ENCODE results near the gene VKORC1L1.
"Not testable (repeated sequence)": the region's sequence is repeated elsewhere in the genome, so short reads cannot be mapped to it uniquely, and the experiment has no call there.

Gene VKORC1L1

DNA sequence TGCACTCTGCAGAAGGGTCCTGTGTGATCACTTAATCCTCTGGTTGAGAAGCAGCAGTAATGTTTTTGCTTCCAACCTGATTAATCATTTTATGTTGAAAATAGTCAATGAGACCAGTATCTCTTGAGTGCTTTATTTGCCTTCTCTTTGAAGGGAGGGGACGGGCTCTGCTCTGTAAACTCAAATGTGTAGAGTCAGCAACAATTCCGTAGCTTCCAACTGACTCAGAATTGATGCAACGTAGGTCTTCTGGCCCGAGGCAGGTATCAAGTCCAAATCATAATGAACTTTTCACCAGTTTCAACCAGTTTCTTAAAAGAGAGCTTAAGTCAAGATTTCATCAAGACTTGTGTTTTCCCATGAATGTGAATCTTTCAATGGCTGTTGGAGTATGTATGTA lies 82.8 kb downstream of the VKORC1L1 start:
- Histone ChIP-seq H3K4me2 (ENCODE audit: low read length) (no peak overlapping the region), H3K9me3 (ENCODE audit: insufficient read depth, low read length) (no peaks in the 10 kb centered on the region)
- no peak for TF ChIP-seq EZH2phosphoT487 (IDR thresholded peaks at IDR 0.05; ENCODE audit: low read depth)
- TF ChIP-seq, protein P1, sequence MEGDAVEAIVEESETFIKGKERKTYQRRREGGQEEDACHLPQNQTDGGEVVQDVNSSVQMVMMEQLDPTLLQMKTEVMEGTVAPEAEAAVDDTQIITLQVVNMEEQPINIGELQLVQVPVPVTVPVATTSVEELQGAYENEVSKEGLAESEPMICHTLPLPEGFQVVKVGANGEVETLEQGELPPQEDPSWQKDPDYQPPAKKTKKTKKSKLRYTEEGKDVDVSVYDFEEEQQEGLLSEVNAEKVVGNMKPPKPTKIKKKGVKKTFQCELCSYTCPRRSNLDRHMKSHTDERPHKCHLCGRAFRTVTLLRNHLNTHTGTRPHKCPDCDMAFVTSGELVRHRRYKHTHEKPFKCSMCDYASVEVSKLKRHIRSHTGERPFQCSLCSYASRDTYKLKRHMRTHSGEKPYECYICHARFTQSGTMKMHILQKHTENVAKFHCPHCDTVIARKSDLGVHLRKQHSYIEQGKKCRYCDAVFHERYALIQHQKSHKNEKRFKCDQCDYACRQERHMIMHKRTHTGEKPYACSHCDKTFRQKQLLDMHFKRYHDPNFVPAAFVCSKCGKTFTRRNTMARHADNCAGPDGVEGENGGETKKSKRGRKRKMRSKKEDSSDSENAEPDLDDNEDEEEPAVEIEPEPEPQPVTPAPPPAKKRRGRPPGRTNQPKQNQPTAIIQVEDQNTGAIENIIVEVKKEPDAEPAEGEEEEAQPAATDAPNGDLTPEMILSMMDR (IDR thresholded peaks at IDR 0.05; ENCODE audit: low read depth, low read length): no peak

DNA sequence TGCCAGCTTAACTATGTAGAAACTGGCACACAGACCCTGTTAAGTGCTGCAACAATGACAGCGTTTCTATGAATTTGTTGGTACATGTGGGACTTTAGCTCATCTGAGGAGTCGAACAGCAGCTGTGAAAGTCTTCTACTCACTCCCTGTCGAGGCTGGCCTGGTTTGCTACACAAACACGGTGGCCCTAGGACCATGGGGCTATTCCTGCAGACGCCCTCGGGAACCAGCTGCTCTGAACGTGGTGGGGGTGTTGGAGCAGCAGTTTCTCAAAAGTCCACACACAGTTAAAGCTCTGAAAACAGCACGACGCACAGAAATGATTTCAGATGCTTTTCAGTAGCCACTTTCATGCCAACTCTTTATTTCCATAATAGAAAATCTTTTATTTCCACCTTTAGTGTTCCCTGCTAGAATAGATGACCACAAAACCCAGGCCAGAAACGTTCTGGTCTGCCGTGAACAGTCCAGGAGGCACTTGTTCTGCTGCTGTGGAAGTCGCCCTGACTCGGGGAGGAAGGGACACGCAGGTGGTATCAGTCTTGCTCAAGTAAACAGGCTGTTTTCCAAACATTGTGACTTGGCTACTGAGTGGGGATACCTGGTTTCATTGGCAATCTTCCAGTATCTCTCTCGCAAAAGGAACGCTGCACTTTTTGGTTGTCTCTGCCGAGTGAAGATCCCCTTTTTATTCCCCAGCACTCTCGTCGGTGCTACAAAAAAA lies 87.6 kb downstream of the VKORC1L1 start:
- no peaks in the 10 kb centered on the region for H3K79me2 ChIP-seq (ENCODE audit: low read length)
- H3K9me3 ChIP-seq (ENCODE audit: insufficient read depth, low read length): no peaks in the 10 kb centered on the region
- H3K4me1 ChIP-seq (ENCODE audit: low read length): no peaks in the 10 kb centered on the region
- no peak for TF ChIP-seq EZH2phosphoT487 (IDR thresholded peaks at IDR 0.05; ENCODE audit: low read depth)
- TF ChIP-seq, protein P1 (IDR thresholded peaks at IDR 0.05; ENCODE audit: low read depth, low read length): no peak
- no peak overlapping the region for H3K4me3 ChIP-seq (ENCODE audit: low read length)
- no peak overlapping the region for H3K9ac ChIP-seq (ENCODE audit: low read length)
- no peaks in the 10 kb centered on the region for H3K27me3 ChIP-seq (ENCODE audit: low read depth, low read length)
- H4K20me1 ChIP-seq (ENCODE audit: insufficient read depth, low read length): no peaks in the 10 kb centered on the region
- H3K4me2 ChIP-seq (ENCODE audit: low read length): no peak overlapping the region
- peaks cover 40% of the 10 kb centered on the region for H3K36me3 ChIP-seq (replicated peaks; ENCODE audit: low read depth, low read length)
- H3K27ac ChIP-seq (ENCODE audit: low read length): no peak overlapping the region
- no peak overlapping the region for H2AFZ ChIP-seq (ENCODE audit: low read depth, low read length)

More for the DNA sequence above, 82.8 kb downstream of the VKORC1L1 start:
- Histone ChIP-seq H3K79me2 (ENCODE audit: low read length) (no peaks in the 10 kb centered on the region), H4K20me1 (ENCODE audit: insufficient read depth, low read length) (no peaks in the 10 kb centered on the region), H3K27ac (ENCODE audit: low read length) (no peak overlapping the region), H3K9ac (ENCODE audit: low read length) (no peak overlapping the region), H2AFZ (ENCODE audit: low read depth, low read length) (no peak overlapping the region), H3K36me3 (replicated peaks; ENCODE audit: low read depth, low read length) (peaks cover 37% of the 10 kb centered on the region), H3K4me1 (ENCODE audit: low read length) (no peaks in the 10 kb centered on the region), H3K27me3 (ENCODE audit: low read depth, low read length) (no peaks in the 10 kb centered on the region), H3K4me3 (ENCODE audit: low read length) (no peak overlapping the region)

DNA sequence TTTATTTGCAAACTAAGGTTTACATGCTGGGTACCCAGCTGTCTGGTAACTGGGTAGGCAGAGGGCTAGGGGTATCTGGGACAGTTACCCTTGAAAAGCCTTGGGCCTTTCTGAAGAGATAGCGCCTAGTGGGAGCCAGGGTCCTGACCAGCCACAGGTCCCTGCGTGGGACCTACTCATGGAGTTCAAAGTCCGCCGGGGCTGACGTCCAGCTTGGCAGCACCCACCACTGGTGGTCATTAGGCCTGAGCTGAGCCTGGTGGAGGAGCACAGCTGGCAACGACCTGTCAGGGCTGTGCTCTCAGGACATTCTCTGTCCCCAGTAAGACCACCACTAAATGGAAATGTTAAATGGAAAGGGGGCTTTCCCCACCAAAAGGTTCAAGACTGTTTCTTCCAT lies 89.2 kb downstream of the VKORC1L1 start:
- no peak overlapping the region for H3K27ac ChIP-seq (ENCODE audit: low read length)
- no peaks in the 10 kb centered on the region for H3K27me3 ChIP-seq (ENCODE audit: low read depth, low read length)
- H4K20me1 ChIP-seq (ENCODE audit: insufficient read depth, low read length): no peaks in the 10 kb centered on the region
- no peak overlapping the region for H3K9ac ChIP-seq (ENCODE audit: low read length)
- H3K4me3 ChIP-seq (ENCODE audit: low read length): no peak overlapping the region
- no peak overlapping the region for H2AFZ ChIP-seq (ENCODE audit: low read depth, low read length)
- TF ChIP-seq, protein P1 (IDR thresholded peaks at IDR 0.05; ENCODE audit: low read depth, low read length): no peak
- TF ChIP-seq EZH2phosphoT487 (IDR thresholded peaks at IDR 0.05; ENCODE audit: low read depth): no peak
- H3K9me3 ChIP-seq (ENCODE audit: insufficient read depth, low read length): no peaks in the 10 kb centered on the region
- H3K4me2 ChIP-seq (ENCODE audit: low read length): no peak overlapping the region
- no peaks in the 10 kb centered on the region for H3K4me1 ChIP-seq (ENCODE audit: low read length)
- no peaks in the 10 kb centered on the region for H3K79me2 ChIP-seq (ENCODE audit: low read length)
- peaks cover 43% of the 10 kb centered on the region for H3K36me3 ChIP-seq (replicated peaks; ENCODE audit: low read depth, low read length)

DNA sequence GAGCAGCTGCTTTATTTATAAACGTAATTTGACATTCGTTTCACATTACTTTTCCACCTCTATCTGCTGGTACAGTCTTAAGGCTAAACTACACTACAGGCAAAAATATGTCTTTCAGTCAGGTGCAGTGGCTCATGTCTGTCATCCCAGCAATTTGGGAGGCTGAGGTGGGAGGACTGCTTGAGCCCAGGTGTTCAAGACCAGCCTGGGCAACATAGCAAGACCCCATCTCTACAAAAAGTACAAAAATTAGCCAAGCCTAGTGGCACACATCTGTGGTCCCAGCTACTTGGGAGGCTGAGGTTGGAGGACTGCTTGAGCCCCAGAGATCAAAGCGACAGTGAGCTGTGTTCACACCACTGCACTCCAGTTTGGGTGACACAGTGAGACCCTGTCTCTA lies 91.8 kb downstream of the VKORC1L1 start:
- H3K4me2 ChIP-seq (ENCODE audit: low read length); H3K4me3 ChIP-seq (ENCODE audit: low read length); H3K9me3 ChIP-seq (ENCODE audit: insufficient read depth, low read length); H3K79me2 ChIP-seq (ENCODE audit: low read length); H3K9ac ChIP-seq (ENCODE audit: low read length); H3K4me1 ChIP-seq (ENCODE audit: low read length); H4K20me1 ChIP-seq (ENCODE audit: insufficient read depth, low read length); H2AFZ ChIP-seq (ENCODE audit: low read depth, low read length); H3K27me3 ChIP-seq (ENCODE audit: low read depth, low read length); H3K27ac ChIP-seq (ENCODE audit: low read length): not testable (repeated sequence)
- H3K36me3 ChIP-seq (replicated peaks; ENCODE audit: low read depth, low read length): peaks cover 38% of the 10 kb centered on the region

All from OCI-LY3 (cell line).